Measurements from ENCODE around the gene ST3GAL4.

ST3GAL4 gene

DNA sequence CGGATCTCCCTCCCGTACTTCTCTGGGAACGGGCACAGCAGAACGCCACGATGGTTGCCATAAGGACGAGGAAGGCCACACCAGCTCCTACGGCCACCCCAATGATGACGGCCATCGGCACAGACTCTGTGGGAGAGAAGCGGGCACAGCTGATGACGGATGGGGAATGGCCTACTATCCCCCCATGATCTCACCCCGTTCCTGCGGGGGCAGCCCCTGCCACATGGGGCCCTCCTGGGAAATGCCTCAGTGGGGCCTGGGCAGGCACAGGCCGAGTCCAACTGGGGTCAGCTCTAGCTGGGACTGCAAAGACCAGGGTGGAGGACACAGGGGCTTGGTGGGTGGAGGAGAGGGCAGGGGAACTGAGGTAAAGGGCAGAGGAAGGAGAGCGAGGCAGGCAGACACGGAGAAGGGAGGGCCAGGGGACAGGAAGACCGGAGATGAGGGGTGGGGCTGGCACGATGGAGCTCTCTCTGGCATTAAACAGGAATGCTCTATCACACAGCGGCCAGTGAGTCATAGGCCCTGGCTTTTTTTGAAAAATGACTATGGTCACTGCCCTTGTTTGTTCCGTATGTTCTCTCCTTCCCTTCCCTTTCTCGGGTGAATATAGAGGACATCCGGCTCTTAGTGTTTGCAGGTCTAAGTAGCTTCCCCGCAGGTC is 76.0 kb downstream of the ST3GAL4 start:
- no peak overlapping the region for H3K27ac ChIP-seq
- TF ChIP-seq, protein P1, sequence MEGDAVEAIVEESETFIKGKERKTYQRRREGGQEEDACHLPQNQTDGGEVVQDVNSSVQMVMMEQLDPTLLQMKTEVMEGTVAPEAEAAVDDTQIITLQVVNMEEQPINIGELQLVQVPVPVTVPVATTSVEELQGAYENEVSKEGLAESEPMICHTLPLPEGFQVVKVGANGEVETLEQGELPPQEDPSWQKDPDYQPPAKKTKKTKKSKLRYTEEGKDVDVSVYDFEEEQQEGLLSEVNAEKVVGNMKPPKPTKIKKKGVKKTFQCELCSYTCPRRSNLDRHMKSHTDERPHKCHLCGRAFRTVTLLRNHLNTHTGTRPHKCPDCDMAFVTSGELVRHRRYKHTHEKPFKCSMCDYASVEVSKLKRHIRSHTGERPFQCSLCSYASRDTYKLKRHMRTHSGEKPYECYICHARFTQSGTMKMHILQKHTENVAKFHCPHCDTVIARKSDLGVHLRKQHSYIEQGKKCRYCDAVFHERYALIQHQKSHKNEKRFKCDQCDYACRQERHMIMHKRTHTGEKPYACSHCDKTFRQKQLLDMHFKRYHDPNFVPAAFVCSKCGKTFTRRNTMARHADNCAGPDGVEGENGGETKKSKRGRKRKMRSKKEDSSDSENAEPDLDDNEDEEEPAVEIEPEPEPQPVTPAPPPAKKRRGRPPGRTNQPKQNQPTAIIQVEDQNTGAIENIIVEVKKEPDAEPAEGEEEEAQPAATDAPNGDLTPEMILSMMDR (conservative IDR thresholded peaks at IDR 0.05): no peak

DNA sequence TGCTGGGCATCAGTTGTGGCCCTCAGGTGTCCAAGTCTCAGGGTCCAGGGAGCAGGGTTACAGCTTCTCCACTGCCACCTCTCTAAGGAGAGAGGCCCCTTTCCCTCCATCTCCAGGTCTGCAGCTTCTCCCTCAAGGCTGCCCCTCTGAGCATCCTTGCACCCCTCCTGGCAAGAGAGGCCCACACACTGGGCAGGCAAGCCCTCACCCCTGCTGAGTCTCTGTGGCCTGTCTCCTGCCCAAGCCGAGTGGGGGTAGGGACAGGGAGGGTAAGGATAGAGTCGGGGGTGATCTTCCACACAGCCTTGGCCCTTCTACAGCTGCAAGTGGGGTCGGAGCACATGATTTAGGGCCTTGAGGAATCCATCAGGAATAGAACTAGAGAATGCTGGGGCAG is 76.6 kb downstream of the ST3GAL4 start:
- TF ChIP-seq, protein P1 (conservative IDR thresholded peaks at IDR 0.05): no peak
- no peak overlapping the region for H3K27ac ChIP-seq

DNA sequence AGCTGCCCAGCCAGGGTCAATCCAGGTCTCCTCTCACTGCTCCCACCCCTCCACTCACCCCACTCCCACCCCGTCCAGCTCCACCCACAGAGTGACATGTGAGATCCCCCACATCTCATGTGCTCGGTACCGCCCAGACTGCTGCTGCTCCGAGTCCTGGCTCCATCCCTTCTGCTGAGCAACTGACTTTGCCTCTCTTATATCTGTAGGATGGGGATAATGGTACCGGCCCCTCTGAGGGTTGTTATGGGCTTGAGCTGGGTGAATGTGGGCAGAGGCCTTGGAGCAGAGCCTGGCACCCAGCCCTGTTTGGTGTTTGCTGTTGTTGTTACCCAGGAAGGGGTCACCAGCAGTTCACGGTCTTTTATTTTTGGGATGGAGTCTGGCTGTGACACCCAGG is 77.0 kb downstream of the ST3GAL4 start:
- H3K27ac ChIP-seq: no peak overlapping the region
- TF ChIP-seq, protein P1 (conservative IDR thresholded peaks at IDR 0.05): no peak

DNA sequence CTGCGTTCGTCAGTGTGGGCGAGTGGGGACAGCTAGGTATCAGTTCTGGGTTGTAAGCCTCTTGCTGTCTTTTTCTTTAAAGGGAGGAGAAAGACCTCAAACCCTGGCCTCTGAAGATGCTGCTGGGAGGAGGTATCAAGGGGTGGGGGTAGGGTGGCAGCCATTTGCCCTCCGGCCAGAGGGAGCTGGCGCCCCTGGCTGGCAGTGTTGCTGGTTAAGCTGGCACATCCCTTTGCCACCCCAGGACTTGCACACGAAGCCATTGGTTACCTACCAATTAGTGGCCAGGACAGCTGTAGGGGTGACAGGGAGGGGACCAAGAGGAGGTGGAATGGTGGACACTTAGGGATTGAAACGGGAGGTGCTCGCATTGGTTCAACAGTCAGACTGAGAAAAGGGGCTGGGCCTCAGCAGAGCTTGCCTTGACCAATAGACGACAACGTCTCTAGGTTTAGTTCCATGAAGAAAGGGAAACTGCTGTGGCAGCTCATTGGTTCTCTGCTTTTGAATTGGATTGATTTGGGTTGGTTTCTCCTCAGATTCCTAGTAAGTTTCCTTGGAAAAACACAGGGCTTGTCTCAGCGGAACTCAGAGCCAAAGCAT is 77.9 kb downstream of the ST3GAL4 start:
- TF ChIP-seq, protein P1 (conservative IDR thresholded peaks at IDR 0.05): no peak
- H3K27ac ChIP-seq: no peak overlapping the region

DNA sequence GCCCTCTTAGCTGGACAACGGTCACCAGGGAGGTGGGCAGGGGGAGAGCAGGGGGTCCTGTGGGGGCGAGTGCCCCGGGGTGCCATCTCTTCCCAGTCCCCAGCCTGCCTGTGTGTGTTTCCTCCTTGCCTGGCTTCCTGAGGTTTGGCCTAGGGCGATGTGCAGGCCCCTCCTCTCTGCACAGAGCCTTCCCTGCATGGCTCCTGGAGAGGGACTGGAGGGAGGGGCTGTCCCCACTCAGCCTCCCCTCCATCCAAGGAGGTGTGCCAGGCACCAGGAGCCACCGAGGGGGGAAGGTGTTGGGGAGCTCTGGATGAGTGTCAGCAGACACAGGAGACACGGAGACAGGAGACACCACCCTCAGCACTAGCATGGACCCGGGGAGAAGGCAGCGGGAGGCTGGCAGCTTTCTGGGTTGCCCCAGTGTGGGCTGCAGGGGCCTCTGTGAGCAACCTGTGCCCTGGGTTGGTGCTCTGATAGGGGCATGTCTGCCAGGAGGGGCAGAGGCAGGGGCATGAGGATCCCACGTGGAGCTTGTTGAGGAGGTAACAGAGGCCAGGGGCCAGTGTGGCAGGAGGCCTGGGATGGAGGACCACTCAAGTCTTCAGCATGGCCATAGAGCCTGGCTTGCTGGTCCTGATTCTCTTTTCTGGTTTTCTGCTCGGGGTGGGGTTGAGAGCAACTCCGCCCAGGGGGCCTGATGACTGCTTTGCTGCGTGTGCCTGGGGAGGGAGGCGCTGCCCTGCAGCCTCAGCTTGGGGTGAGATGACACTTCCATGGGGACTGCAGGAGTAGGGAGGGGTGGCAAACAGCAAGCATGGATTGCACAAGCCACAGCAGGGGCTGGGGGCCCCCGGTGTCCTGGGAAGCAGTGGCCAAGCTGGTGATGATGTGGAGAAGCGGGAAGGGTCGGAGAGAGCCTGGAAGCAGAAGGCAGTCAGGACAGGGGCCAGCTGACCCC is 78.8 kb downstream of the ST3GAL4 start:
- TF ChIP-seq, protein P1 (conservative IDR thresholded peaks at IDR 0.05): no peak
- H3K27ac ChIP-seq: no peak overlapping the region

DNA sequence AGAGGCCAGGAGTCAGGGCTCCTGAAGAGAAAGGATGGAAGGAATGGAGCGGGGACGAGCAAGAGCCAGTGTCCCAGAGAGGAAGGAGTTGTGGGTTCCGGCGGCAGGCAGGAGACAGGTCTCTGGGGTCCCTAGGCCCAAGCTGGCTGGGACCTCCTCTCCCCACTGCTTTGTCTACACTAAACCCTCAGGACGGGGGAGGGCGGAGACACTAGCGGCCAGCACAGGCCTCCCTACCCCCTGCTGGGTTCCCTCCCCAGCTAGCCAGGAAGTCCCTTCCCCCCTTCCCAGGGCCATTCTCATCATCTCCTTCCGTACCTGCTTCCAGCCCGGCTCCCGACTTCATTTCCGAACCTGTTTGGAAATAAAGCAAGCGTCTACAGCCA is 79.5 kb downstream of the ST3GAL4 start:
- no peak overlapping the region for H3K27ac ChIP-seq
- TF ChIP-seq, protein P1 (conservative IDR thresholded peaks at IDR 0.05): no peak

DNA sequence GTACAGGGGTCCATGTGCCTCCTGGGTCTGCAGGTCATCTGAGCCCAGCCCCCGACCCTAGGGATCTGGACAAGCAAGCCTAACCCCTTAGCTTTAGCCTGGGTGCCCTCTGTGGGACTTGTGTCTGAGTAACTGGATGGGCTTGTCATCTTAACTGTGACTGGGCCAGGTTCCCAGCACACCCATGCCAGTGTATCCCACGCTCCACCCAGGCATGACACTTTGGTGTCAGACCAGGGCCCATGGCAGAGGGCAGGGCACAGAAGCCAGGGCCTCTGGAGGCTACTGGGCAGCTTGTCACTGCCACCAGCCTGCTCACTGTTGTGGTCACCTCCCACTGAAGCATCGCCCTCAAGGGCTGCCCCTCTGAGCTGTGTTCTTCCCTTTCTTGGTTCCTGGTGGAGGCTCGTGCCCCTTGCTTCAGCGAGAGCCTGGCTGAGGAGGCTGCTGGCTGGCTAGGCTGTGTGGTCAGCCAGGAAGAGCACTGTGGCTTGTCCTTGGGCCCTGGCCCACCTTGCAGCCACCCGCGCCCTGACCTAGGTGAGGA is 80.8 kb downstream of the ST3GAL4 start:
- TF ChIP-seq, protein P1 (conservative IDR thresholded peaks at IDR 0.05): no peak
- H3K27ac ChIP-seq: no peak overlapping the region
